Caco-2 (cell line): Measurements from ENCODE around the gene TTC28. TPM values are rescaled to one million over a fixed set of nuclear protein-coding genes. Genes with fewer than 3 reads are reported as not detected.

Experiments
- BruUV-seq: library from RNA; stranded (reverse); fragments of 400-500 nt; replicated peaks from 2 replicates; lab custom pipeline; 2021; lab: Mats Ljungman, UMichigan
- CTCF ChIA-PET: fragments of 300-600 bp; sonication (Branson Sonifier 250); formaldehyde crosslinking; loops from one replicate; lab custom pipeline; 2022; ENCODE audit warnings: antibody characterized with exemption; lab: Charles Lee
- POLR2A ChIA-PET: fragments of 300-600 bp; sonication (Branson Sonifier 250); formaldehyde crosslinking; loops from one replicate; lab custom pipeline; 2022; ENCODE audit warnings: antibody characterized with exemption; lab: Charles Lee
- DNase-seq, 2 experiments: peaks; one replicate each; pipeline versions ENCODE4 v3.0.0 to v3.0.0-alpha.2; 2020 to 2022
- H3K27me3 ChIP-seq: replicated peaks from 2 replicates; pipeline ENCODE4 v1.6.0; 2011; ENCODE audit warnings: low read length; ENCODE audit not compliant: control insufficient read depth, insufficient read depth
- H3K36me3 ChIP-seq: 2 replicates; pipeline ENCODE4 v1.5.1; 2011; ENCODE audit warnings: low read length; ENCODE audit not compliant: control insufficient read depth, insufficient read depth
- H3K4me1 ChIP-seq: fragments of 250-450 bp; sonication (Bioruptor Pico); 2 replicates; pipeline ENCODE4 v1.5.1; 2020; ENCODE audit warnings: mild to moderate bottlenecking
- H3K4me3 ChIP-seq: 2 replicates; pipeline ENCODE4 v1.5.1; 2011; ENCODE audit warnings: low read depth, mild to moderate bottlenecking, control low read depth, low read length
- H3K9me3 ChIP-seq: fragments of 250-450 bp; sonication (Bioruptor Pico); 2 replicates; pipeline ENCODE4 v1.5.1; 2020; ENCODE audit warnings: mild to moderate bottlenecking, moderate library complexity
- H3K27ac Mint-ChIP-seq: one replicate; pipeline ENCODE4 v1.8.0; 2022; ENCODE audit warnings: mixed read lengths; ENCODE audit not compliant: unreplicated experiment
- H3K27me3 Mint-ChIP-seq: one replicate; pipeline ENCODE4 v1.8.0; 2022; ENCODE audit warnings: mixed read lengths; ENCODE audit not compliant: insufficient read depth, unreplicated experiment
- H3K36me3 Mint-ChIP-seq: one replicate; pipeline ENCODE4 v1.8.0; 2022; ENCODE audit warnings: mild to moderate bottlenecking, mixed read lengths; ENCODE audit not compliant: insufficient read depth, unreplicated experiment
- H3K4me1 Mint-ChIP-seq: one replicate; pipeline ENCODE4 v1.8.0; 2022; ENCODE audit warnings: low read depth, mixed read lengths; ENCODE audit not compliant: unreplicated experiment
- H3K4me3 Mint-ChIP-seq: one replicate; pipeline ENCODE4 v1.8.0; 2022; ENCODE audit warnings: mild to moderate bottlenecking, moderate library complexity, mixed read lengths; ENCODE audit not compliant: unreplicated experiment
- H3K9me3 Mint-ChIP-seq: one replicate; pipeline ENCODE4 v1.8.0; 2022; ENCODE audit warnings: mixed read lengths; ENCODE audit not compliant: unreplicated experiment
- intact Hi-C: fragments of 100-400 bp; cut with micrococcal nuclease; formaldehyde crosslinking; loops from one replicate; pipeline ENCODE4 v1.10.0; 2022; ENCODE audit not compliant: unreplicated experiment
- total RNA-seq: library from RNA; stranded (reverse); gene quantifications from 2 replicates; pipeline ENCODE4 v1.2.3, GENCODE V29; 2022
- TF ChIP-seq, protein P1 (sequence below), 2 experiments: fragments of 200-600 bp in 1 of 2; IDR thresholded peaks; 1 replicate in 1 of 2; 2 replicates in 1 of 2; pipeline versions ENCODE4 v1.5.1 to v1.8.0; 2011 to 2022; ENCODE audit warnings: antibody characterized with exemption in 1 of 2, control low read depth in 1 of 2, inconsistent platforms in 1 of 2, low read depth in 1 of 2, low read length in 1 of 2, mild to moderate bottlenecking in 1 of 2, moderate library complexity in 1 of 2; ENCODE audit not compliant: insufficient read depth in 1 of 2, severe bottlenecking in 1 of 2, unreplicated experiment in 1 of 2

Gene TTC28
- total RNA-seq, 1 experiment from 2014 or later = 12.0 TPM

DNA sequence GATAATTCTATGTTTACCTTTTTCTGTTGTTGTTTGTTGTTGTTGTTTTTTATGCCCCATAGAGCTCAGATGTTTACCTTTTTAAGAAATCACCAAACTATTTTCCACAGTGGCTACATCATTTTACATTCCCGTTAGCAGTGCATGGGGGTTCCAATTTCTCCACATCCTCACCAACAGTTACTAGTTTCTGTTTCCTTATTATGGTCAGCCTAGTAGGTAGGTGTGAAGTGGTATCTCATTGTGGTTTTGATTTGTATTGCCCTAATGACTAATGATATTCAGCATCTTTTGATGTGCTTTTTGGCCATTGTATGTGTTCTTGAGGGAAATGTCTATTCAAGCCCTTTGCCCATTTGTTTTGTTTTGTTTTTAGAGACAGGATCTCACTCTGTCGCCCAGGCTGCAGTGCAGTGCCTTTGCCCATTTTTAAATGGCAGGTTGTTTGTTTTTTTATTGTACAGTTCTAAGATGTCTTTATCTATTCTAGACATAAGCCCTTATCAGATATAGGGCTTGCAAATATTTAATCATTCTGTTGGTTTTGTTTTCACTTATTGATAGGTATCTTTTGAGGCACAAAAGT, 34.5 kb upstream of the TTC28 start:
- POLR2A ChIA-PET = no interaction called here
- TF ChIP-seq, protein P1, sequence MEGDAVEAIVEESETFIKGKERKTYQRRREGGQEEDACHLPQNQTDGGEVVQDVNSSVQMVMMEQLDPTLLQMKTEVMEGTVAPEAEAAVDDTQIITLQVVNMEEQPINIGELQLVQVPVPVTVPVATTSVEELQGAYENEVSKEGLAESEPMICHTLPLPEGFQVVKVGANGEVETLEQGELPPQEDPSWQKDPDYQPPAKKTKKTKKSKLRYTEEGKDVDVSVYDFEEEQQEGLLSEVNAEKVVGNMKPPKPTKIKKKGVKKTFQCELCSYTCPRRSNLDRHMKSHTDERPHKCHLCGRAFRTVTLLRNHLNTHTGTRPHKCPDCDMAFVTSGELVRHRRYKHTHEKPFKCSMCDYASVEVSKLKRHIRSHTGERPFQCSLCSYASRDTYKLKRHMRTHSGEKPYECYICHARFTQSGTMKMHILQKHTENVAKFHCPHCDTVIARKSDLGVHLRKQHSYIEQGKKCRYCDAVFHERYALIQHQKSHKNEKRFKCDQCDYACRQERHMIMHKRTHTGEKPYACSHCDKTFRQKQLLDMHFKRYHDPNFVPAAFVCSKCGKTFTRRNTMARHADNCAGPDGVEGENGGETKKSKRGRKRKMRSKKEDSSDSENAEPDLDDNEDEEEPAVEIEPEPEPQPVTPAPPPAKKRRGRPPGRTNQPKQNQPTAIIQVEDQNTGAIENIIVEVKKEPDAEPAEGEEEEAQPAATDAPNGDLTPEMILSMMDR (IDR thresholded peaks at IDR 0.05; ENCODE audit: insufficient read depth in 1 of 2, low read depth in 1 of 2, low read length in 1 of 2, severe bottlenecking in 1 of 2, unreplicated experiment in 1 of 2) = no peak
- Histone ChIP-seq H3K36me3 (no peaks in the 10 kb centered on the region; the same call in 1 of the 2 replicates), H3K27me3 (no peaks in the 10 kb centered on the region), H3K4me1 (peaks cover 7% of the 10 kb centered on the region; the same call in 1 of the 2 replicates), H3K9me3 (no peaks in the 10 kb centered on the region), H3K4me3 (no peak overlapping the region)
- Mint-ChIP-seq H3K27ac (no peak overlapping the region), H3K4me1 (peaks cover 10% of the 10 kb centered on the region), H3K4me3 (no peak overlapping the region), H3K9me3 (no peaks in the 10 kb centered on the region), H3K27me3 (no peaks in the 10 kb centered on the region), H3K36me3 (peaks cover 27% of the 10 kb centered on the region)
- BruUV-seq = no TSS peak
- no peak for DNase-seq
- intact Hi-C loops = no loop called here
- CTCF ChIA-PET = no interaction called here

DNA sequence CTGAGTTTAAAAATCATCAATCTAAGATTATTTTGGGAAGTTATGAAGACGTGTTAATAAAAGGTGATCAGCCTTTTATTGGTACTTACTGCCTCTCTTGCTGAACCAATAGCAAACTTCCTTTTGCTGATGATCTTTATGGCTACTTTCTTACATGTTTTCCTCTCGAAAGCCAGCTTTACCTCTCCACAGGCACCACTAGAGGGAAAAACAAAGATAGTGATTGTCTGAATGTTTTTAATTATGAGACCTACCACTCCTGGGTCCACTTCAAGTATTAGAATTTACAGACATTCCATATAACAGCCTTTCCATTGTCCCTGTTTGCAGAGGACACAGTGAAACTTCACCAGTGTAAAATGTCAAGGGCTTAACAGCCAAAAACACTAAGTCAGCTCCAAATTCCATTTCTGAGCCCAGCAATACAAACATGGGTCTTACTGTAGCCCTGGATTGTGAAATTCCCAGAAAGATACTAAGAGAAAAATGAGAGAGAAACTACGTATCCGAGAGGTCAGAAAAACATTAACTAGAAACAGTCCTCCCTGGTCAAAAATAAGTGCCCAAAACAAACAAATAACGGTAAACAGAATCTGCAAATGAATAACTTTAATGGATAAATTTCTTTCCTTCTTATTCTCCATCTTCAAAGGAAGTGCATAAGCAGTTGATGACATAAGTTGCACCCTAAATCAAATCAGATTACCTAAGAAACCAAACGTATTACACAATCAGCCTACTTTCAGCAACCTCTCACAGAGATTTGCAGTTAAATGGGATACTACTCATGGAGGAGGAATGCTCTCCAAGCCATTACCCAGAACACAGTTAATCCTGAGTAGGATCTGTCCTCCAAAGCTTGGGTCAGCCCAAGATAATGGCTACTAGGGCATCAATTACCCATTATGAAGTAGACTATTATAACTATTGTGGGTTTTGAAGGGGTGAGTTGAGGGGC, 32.5 kb upstream of the TTC28 start:
- Histone ChIP-seq H3K36me3 (peaks cover 1% of the 10 kb centered on the region), H3K4me1 (peaks cover 7% of the 10 kb centered on the region; the same call in 1 of the 2 replicates), H3K9me3 (no peaks in the 10 kb centered on the region), H3K27me3 (no peaks in the 10 kb centered on the region), H3K4me3 (no peak overlapping the region)
- H3K4me1 Mint-ChIP-seq = peaks cover 10% of the 10 kb centered on the region
- no peaks in the 10 kb centered on the region for H3K27me3 Mint-ChIP-seq
- H3K4me3 Mint-ChIP-seq = peak overlapping the region; percentile 19
- CTCF ChIA-PET = no interaction called here
- peak overlapping the region; percentile 48 for H3K27ac Mint-ChIP-seq
- no TSS peak for BruUV-seq
- intact Hi-C loops = no loop called here
- peaks cover 35% of the 10 kb centered on the region for H3K36me3 Mint-ChIP-seq
- no peaks in the 10 kb centered on the region for H3K9me3 Mint-ChIP-seq
- TF ChIP-seq, protein P1 (IDR thresholded peaks at IDR 0.05; ENCODE audit: insufficient read depth in 1 of 2, low read depth in 1 of 2, low read length in 1 of 2, severe bottlenecking in 1 of 2, unreplicated experiment in 1 of 2) = peak in 1 of 2 experiments; percentile 11
- POLR2A ChIA-PET = interaction anchor here (1.2 kb wide), 1 partner anchor 29 kb away, joined by 3 read pairs; no protein-coding TSS in a partner anchor
- peak in 1 of 2 experiments; percentile 25 for DNase-seq

DNA sequence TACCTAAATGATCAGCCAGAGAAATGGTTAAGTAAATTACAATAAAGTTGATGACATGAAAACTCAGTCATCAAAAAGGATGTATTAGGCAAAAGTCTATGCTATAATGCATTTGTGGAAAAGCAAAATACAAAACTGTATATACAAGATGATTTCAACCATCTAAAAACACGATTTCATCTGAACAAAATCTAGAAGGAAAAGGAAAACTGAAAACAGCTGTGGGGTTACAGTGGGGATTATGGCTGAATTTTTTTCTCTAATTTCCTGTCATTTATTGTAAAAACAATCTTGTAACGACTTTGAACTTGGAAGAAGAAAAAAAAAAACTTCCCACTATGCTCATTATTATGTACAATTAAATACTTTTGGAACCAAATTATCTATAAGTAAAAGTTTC, 31.7 kb upstream of the TTC28 start:
- TF ChIP-seq, protein P1 (IDR thresholded peaks at IDR 0.05; ENCODE audit: insufficient read depth in 1 of 2, low read depth in 1 of 2, low read length in 1 of 2, severe bottlenecking in 1 of 2, unreplicated experiment in 1 of 2) = no peak
- Mint-ChIP-seq H3K4me1 (peaks cover 10% of the 10 kb centered on the region), H3K36me3 (peaks cover 35% of the 10 kb centered on the region), H3K27ac (no peak overlapping the region), H3K9me3 (no peaks in the 10 kb centered on the region), H3K27me3 (no peaks in the 10 kb centered on the region), H3K4me3 (no peak overlapping the region)
- Histone ChIP-seq H3K9me3 (no peaks in the 10 kb centered on the region), H3K27me3 (no peaks in the 10 kb centered on the region), H3K4me1 (peaks cover 7% of the 10 kb centered on the region; the same call in 1 of the 2 replicates), H3K36me3 (peaks cover 1% of the 10 kb centered on the region), H3K4me3 (no peak overlapping the region)
- no TSS peak for BruUV-seq
- ChIA-PET CTCF (no interaction called here), POLR2A (interaction anchor here (1.2 kb wide), 1 partner anchor 30 kb away, joined by 3 read pairs; no protein-coding TSS in a partner anchor)
- no peak for DNase-seq
- intact Hi-C loops = no loop called here
